Endothelial cell of umbilical vein (primary cell): Measurements from ENCODE around the gene ZNF330.

ENCODE experiments used
- EZH2 ChIP-seq: IDR thresholded peaks from 2 replicates; pipeline ENCODE4 v1.6.1; 2012; ENCODE audit warnings: borderline replicate concordance, low read depth, mild to moderate bottlenecking, moderate library complexity, low read length, inconsistent platforms; ENCODE audit not compliant: severe bottlenecking
- POLR2A ChIP-seq: IDR thresholded peaks from 2 replicates; pipeline ENCODE4 v1.6.1; 2012; ENCODE audit warnings: low read depth, mild to moderate bottlenecking, control low read depth, low read length

GRCh38 chr4:141220271-141220670 lies 424 bp upstream of the ZNF330 start:
- TF ChIP-seq EZH2 (no peak), POLR2A (no peak)
